ENCODE results near the gene RTBDN.

RTBDN gene

GRCh38 chr19:12787458-12787857, 46.9 kb downstream of the RTBDN start:
- TF ChIP-seq CTCF (IDR thresholded peaks at IDR 0.05), result no peak
- H3K27ac ChIP-seq, result peak overlapping the region; percentile 98

GRCh38 chr19:12786952-12787351, 47.4 kb downstream of the RTBDN start:
- peak overlapping the region; percentile 98 for H3K27ac ChIP-seq
- no peak for TF ChIP-seq CTCF (IDR thresholded peaks at IDR 0.05)
- TF ChIP-seq ZFX (IDR thresholded peaks at IDR 0.05; ENCODE audit: borderline replicate concordance), result no peak

GRCh38 chr19:12786141-12786870, 48.1 kb downstream of the RTBDN start:
- no peak for TF ChIP-seq ZFX (IDR thresholded peaks at IDR 0.05; ENCODE audit: borderline replicate concordance)
- TF ChIP-seq CTCF (IDR thresholded peaks at IDR 0.05), result no peak
- peak overlapping the region; percentile 98 for H3K27ac ChIP-seq

- no peak for TF ChIP-seq CTCF (IDR thresholded peaks at IDR 0.05)
- TF ChIP-seq ZFX (IDR thresholded peaks at IDR 0.05; ENCODE audit: borderline replicate concordance), result no peak
- peak overlapping the region; percentile 98 for H3K27ac ChIP-seq
Observed at GRCh38 chr19:12785431-12786031, 48.8 kb downstream of the RTBDN start.

GRCh38 chr19:12784871-12785430, 49.4 kb downstream of the RTBDN start:
- H3K27ac ChIP-seq, result peak overlapping the region; percentile 98
- TF ChIP-seq CTCF (IDR thresholded peaks at IDR 0.05), result no peak
- no peak for TF ChIP-seq ZFX (IDR thresholded peaks at IDR 0.05; ENCODE audit: borderline replicate concordance)

GRCh38 chr19:12784394-12784870, 49.9 kb downstream of the RTBDN start:
- peak overlapping the region; percentile 98 for H3K27ac ChIP-seq
- TF ChIP-seq ZFX (IDR thresholded peaks at IDR 0.05; ENCODE audit: borderline replicate concordance), result no peak

GRCh38 chr19:12783849-12784393, 50.5 kb downstream of the RTBDN start:
- TF ChIP-seq CTCF (IDR thresholded peaks at IDR 0.05) (no peak), ZFX (IDR thresholded peaks at IDR 0.05; ENCODE audit: borderline replicate concordance) (no peak)
- H3K27ac ChIP-seq, result peak overlapping the region; percentile 98
